Neural progenitor cell (in vitro differentiated cells): ENCODE data around the gene SRGAP3.

Source experiments
- EZH2 ChIP-seq: fragments of 200-600 bp; sonication (generic); IDR thresholded peaks from 2 replicates; pipeline ENCODE4 v1.6.1; 2017; ENCODE audit warnings: antibody characterized with exemption, mild to moderate bottlenecking, moderate library complexity
- TF ChIP-seq, protein P1 (sequence below): fragments of 200-600 bp; sonication (generic); IDR thresholded peaks from 2 replicates; pipeline ENCODE4 v1.5.1; 2017; ENCODE audit warnings: antibody characterized with exemption, mild to moderate bottlenecking

DNA sequence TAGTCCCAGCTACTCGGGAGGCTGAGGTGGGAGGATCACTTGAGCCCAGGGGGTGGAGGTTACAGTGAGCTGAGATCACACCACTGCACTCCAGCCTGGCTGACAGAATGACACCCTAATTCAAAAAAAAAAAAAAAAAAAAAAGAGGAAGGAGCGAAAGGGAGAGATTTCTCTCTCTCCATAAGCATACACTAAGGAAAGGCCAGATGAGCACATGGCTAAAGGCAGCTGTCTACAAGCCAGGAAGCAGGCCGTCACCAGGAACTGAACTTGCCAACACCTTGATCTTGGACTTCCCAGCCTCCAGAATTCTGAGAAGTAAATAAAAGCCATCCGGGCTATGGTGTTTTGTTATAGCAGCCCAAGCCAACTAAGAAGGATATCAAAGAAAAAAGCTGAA, 7.5 kb downstream of the SRGAP3 start:
- TF ChIP-seq EZH2, result no peak
- TF ChIP-seq, protein P1, sequence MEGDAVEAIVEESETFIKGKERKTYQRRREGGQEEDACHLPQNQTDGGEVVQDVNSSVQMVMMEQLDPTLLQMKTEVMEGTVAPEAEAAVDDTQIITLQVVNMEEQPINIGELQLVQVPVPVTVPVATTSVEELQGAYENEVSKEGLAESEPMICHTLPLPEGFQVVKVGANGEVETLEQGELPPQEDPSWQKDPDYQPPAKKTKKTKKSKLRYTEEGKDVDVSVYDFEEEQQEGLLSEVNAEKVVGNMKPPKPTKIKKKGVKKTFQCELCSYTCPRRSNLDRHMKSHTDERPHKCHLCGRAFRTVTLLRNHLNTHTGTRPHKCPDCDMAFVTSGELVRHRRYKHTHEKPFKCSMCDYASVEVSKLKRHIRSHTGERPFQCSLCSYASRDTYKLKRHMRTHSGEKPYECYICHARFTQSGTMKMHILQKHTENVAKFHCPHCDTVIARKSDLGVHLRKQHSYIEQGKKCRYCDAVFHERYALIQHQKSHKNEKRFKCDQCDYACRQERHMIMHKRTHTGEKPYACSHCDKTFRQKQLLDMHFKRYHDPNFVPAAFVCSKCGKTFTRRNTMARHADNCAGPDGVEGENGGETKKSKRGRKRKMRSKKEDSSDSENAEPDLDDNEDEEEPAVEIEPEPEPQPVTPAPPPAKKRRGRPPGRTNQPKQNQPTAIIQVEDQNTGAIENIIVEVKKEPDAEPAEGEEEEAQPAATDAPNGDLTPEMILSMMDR, result no peak
